Thoracic aorta (tissue), 2 donors: ENCODE data around the gene PDIK1L. TPM values are rescaled to one million over a fixed set of nuclear protein-coding genes. Genes with fewer than 3 reads are reported as not detected.

Experiments
- ATAC-seq: fragments of 150-250 bp; one replicate; pipeline ENCODE4 v1.8.0; 2017; ENCODE audit warnings: low read depth; ENCODE audit not compliant: insufficient number of reproducible peaks, low FRiP score
- DNase-seq: peaks from one replicate; pipeline ENCODE4 v3.0.0-alpha.2; 2020; ENCODE audit warnings: low spot score
- H3K27ac ChIP-seq, 2 donors: fragments of 200-600 bp; sonication (generic); 1 replicate in 1 of 2; 2 replicates in 1 of 2; pipeline ENCODE4 v1.5.1; 2016; ENCODE audit warnings: mild to moderate bottlenecking in 2 of 2, moderate library complexity in 2 of 2
- H3K27me3 ChIP-seq: fragments of 200-600 bp; sonication (generic); replicated peaks from 2 replicates; pipeline ENCODE4 v1.6.0; 2016; ENCODE audit warnings: mild to moderate bottlenecking; ENCODE audit not compliant: insufficient read depth
- H3K36me3 ChIP-seq: fragments of 200-600 bp; sonication (generic); one replicate; pipeline ENCODE4 v1.5.1; 2016
- H3K4me1 ChIP-seq, 2 donors: fragments of 200-600 bp; sonication (generic); 1 replicate in 1 of 2; 2 replicates in 1 of 2; pipeline versions ENCODE4 v1.5.1 to v1.6.0; 2016; ENCODE audit warnings: low read depth in 2 of 2, mild to moderate bottlenecking in 1 of 2; ENCODE audit not compliant: control insufficient read depth in 1 of 2
- H3K4me3 ChIP-seq: fragments of 200-600 bp; sonication (generic); 2 replicates; pipeline ENCODE4 v1.5.1; 2016; ENCODE audit warnings: mild to moderate bottlenecking
- H3K9me3 ChIP-seq: fragments of 200-600 bp; sonication (generic); 2 replicates; pipeline ENCODE4 v1.5.1; 2016
- CTCF ChIP-seq: fragments of 200-600 bp; sonication (generic); IDR thresholded peaks from one replicate; pipeline ENCODE4 v1.5.1; 2019; ENCODE audit warnings: antibody characterized with exemption
- total RNA-seq, 2 donors: library from RNA; depleted of rRNA; stranded (reverse); fragments of >200 nt; gene quantifications; one replicate each; pipeline versions ENCODE4 v1.1.0 to v1.2.3, GENCODE V29; 2016

PDIK1L gene
- total RNA-seq, 2 donors from 2014 or later: 9.6 to 10.4 TPM

GRCh38 chr1:26122988-26123973, 11.7 kb downstream of the PDIK1L start:
- no peak for ATAC-seq
- H3K4me1 ChIP-seq: peaks cover 4 to 7% of the 10 kb centered on the region in 2 donors
- H3K4me3 ChIP-seq: no peak overlapping the region
- TF ChIP-seq CTCF: no peak
- H3K27ac ChIP-seq: no peak overlapping the region
- H3K27me3 ChIP-seq: no peaks in the 10 kb centered on the region
- peaks cover 4% of the 10 kb centered on the region for H3K36me3 ChIP-seq
- no peaks in the 10 kb centered on the region for H3K9me3 ChIP-seq
- DNase-seq: no peak

- Histone ChIP-seq H3K4me1 (peaks cover 4 to 7% of the 10 kb centered on the region in 2 donors), H3K27ac (no peak overlapping the region), H3K27me3 (no peaks in the 10 kb centered on the region), H3K9me3 (no peaks in the 10 kb centered on the region), H3K4me3 (no peak overlapping the region), H3K36me3 (peaks cover 4% of the 10 kb centered on the region)
- DNase-seq (no peak), ATAC-seq (no peak)
- TF ChIP-seq CTCF: no peak
Measured at GRCh38 chr1:26124418-26125331, 13.1 kb downstream of the PDIK1L start.

GRCh38 chr1:26125382-26125781, 13.8 kb downstream of the PDIK1L start:
- peaks cover 4 to 7% of the 10 kb centered on the region in 2 donors for H3K4me1 ChIP-seq
- no peaks in the 10 kb centered on the region for H3K27me3 ChIP-seq
- ATAC-seq (no peak), DNase-seq (no peak)
- peaks cover 4% of the 10 kb centered on the region for H3K36me3 ChIP-seq
- H3K27ac ChIP-seq: no peak overlapping the region
- H3K4me3 ChIP-seq: no peak overlapping the region
- H3K9me3 ChIP-seq: no peaks in the 10 kb centered on the region
- no peak for TF ChIP-seq CTCF

GRCh38 chr1:26125946-26126320, 14.3 kb downstream of the PDIK1L start:
- H3K36me3 ChIP-seq: peaks cover 4% of the 10 kb centered on the region
- peaks cover 4 to 7% of the 10 kb centered on the region in 2 donors for H3K4me1 ChIP-seq
- no peaks in the 10 kb centered on the region for H3K9me3 ChIP-seq
- DNase-seq (no peak), ATAC-seq (no peak)
- no peak for TF ChIP-seq CTCF
- H3K4me3 ChIP-seq: no peak overlapping the region
- H3K27ac ChIP-seq: no peak overlapping the region
- no peaks in the 10 kb centered on the region for H3K27me3 ChIP-seq
